PC-9 (cell line): ENCODE results near the gene NF1.

Experiments
- EZH2 ChIP-seq: fragments of 200-600 bp; sonication (generic); IDR thresholded peaks from 2 replicates; pipeline ENCODE4 v1.8.0; 2017; ENCODE audit warnings: antibody characterized with exemption, low read depth
- TF ChIP-seq, protein P1 (sequence below): fragments of 200-600 bp; sonication (generic); conservative IDR thresholded peaks from 2 replicates; pipeline ENCODE4 v1.6.1; 2017; ENCODE audit warnings: mixed run types, antibody characterized with exemption, mild to moderate bottlenecking, moderate library complexity

DNA sequence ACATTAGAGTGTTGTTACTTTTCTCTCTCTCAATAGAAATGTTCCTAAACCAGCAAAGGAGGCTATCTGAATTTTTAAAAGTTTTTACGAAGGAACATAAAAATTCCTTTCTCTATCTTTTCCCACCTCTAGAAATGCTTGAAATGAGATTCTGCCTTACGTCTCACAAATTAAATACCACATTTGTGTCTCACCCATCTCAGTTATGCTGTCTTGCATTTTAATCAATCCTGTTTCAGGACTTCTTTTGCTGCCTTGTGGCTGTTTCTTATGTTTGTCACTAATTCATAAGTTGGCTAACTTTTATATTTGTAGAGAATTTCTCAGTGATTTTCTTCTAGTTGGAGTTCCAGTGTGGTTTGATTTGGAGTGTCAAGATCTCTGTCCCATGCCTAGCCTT is 198.8 kb downstream of the NF1 start:
- no peak for TF ChIP-seq EZH2
- TF ChIP-seq, protein P1, sequence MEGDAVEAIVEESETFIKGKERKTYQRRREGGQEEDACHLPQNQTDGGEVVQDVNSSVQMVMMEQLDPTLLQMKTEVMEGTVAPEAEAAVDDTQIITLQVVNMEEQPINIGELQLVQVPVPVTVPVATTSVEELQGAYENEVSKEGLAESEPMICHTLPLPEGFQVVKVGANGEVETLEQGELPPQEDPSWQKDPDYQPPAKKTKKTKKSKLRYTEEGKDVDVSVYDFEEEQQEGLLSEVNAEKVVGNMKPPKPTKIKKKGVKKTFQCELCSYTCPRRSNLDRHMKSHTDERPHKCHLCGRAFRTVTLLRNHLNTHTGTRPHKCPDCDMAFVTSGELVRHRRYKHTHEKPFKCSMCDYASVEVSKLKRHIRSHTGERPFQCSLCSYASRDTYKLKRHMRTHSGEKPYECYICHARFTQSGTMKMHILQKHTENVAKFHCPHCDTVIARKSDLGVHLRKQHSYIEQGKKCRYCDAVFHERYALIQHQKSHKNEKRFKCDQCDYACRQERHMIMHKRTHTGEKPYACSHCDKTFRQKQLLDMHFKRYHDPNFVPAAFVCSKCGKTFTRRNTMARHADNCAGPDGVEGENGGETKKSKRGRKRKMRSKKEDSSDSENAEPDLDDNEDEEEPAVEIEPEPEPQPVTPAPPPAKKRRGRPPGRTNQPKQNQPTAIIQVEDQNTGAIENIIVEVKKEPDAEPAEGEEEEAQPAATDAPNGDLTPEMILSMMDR, result no peak
